ENCODE measurements around the gene THOC1.

THOC1 gene

GRCh38 chr18:285817-286216, 18.0 kb upstream of the THOC1 start:
- no peak for DNase-seq (ENCODE audit: low spot score)

- DNase-seq (ENCODE audit: low spot score): no peak
Measured at GRCh38 chr18:275486-275885, 7.6 kb upstream of the THOC1 start.

GRCh38 chr18:274313-274712, 6.5 kb upstream of the THOC1 start:
- no peak for DNase-seq (ENCODE audit: low spot score)

- DNase-seq (ENCODE audit: low spot score): no peak
Measured at GRCh38 chr18:273525-273924, 5.7 kb upstream of the THOC1 start.

- DNase-seq (ENCODE audit: low spot score): no peak
Measured at GRCh38 chr18:272650-273049, 4.8 kb upstream of the THOC1 start.

GRCh38 chr18:269480-270095, 1.7 kb upstream of the THOC1 start:
- DNase-seq (ENCODE audit: low spot score): no peak

- DNase-seq (ENCODE audit: low spot score): no peak
Measured at GRCh38 chr18:267380-267687, 513 bp downstream of the THOC1 start.

- DNase-seq (ENCODE audit: low spot score): no peak
Measured at GRCh38 chr18:261398-262073, 6.3 kb downstream of the THOC1 start.

GRCh38 chr18:260547-260946, 7.3 kb downstream of the THOC1 start:
- DNase-seq (ENCODE audit: low spot score): no peak

GRCh38 chr18:255171-255570, 12.7 kb downstream of the THOC1 start:
- DNase-seq (ENCODE audit: low spot score): no peak

- DNase-seq (ENCODE audit: low spot score): no peak
Measured at GRCh38 chr18:253121-253520, 14.7 kb downstream of the THOC1 start.

GRCh38 chr18:251572-251971, 16.3 kb downstream of the THOC1 start:
- no peak for DNase-seq (ENCODE audit: low spot score)

GRCh38 chr18:250685-251084, 17.2 kb downstream of the THOC1 start:
- no peak for DNase-seq (ENCODE audit: low spot score)

- no peak for DNase-seq (ENCODE audit: low spot score)
Measured at GRCh38 chr18:248053-248452, 19.8 kb downstream of the THOC1 start.

- DNase-seq (ENCODE audit: low spot score): no peak
Measured at GRCh38 chr18:245282-245847, 22.5 kb downstream of the THOC1 start.

- DNase-seq (ENCODE audit: low spot score): no peak
Measured at GRCh38 chr18:240175-240574, 27.7 kb downstream of the THOC1 start.

GRCh38 chr18:231563-231962, 36.3 kb downstream of the THOC1 start:
- DNase-seq (ENCODE audit: low spot score): no peak

- no peak for DNase-seq (ENCODE audit: low spot score)
Measured at GRCh38 chr18:228586-228985, 39.3 kb downstream of the THOC1 start.

GRCh38 chr18:227902-228301, 39.9 kb downstream of the THOC1 start:
- DNase-seq (ENCODE audit: low spot score): no peak

- no peak for DNase-seq (ENCODE audit: low spot score)
Measured at GRCh38 chr18:227374-227773, 40.5 kb downstream of the THOC1 start.

GRCh38 chr18:225745-226144, 42.1 kb downstream of the THOC1 start:
- no peak for DNase-seq (ENCODE audit: low spot score)

GRCh38 chr18:220708-221107, 47.1 kb downstream of the THOC1 start:
- DNase-seq (ENCODE audit: low spot score): no peak

- DNase-seq (ENCODE audit: low spot score): no peak
Measured at GRCh38 chr18:217532-218336, 50.1 kb downstream of the THOC1 start.
